T-helper 2 cell treated with Interferon-gamma antibody and Interleukin-4, amounts not matched to agents 5 μg/mL and 100 μg/mL, for 36 hours (primary cell): ENCODE results near the gene NUP153.

Experiments
- DNase-seq: peaks from one replicate; pipeline ENCODE4 v3.0.0; 2021; ENCODE audit warnings: low spot score
- H3K27ac Mint-ChIP-seq: one replicate; pipeline ENCODE4 v1.8.0; 2021; ENCODE audit warnings: mild to moderate bottlenecking, mixed read lengths
- H3K27me3 Mint-ChIP-seq: one replicate; pipeline ENCODE4 v1.8.0; 2021; ENCODE audit warnings: low read depth, mixed read lengths
- H3K36me3 Mint-ChIP-seq: one replicate; pipeline ENCODE4 v1.8.0; 2021; ENCODE audit warnings: low read depth, mixed read lengths
- H3K4me1 Mint-ChIP-seq: one replicate; pipeline ENCODE4 v1.8.0; 2021; ENCODE audit warnings: low read depth, mixed read lengths
- H3K4me3 Mint-ChIP-seq: one replicate; pipeline ENCODE4 v1.8.0; 2022; ENCODE audit warnings: mild to moderate bottlenecking, moderate library complexity, mixed read lengths
- H3K9me3 Mint-ChIP-seq: one replicate; pipeline ENCODE4 v1.8.0; 2021; ENCODE audit warnings: mixed read lengths

NUP153 gene

GRCh38 chr6:17663226-17663625 is 43.5 kb downstream of the NUP153 start:
- Mint-ChIP-seq H3K9me3 (no peaks in the 10 kb centered on the region), H3K27me3 (no peaks in the 10 kb centered on the region), H3K4me1 (peaks cover 33% of the 10 kb centered on the region), H3K4me3 (no peak overlapping the region), H3K36me3 (peaks cover 67% of the 10 kb centered on the region), H3K27ac (no peak overlapping the region)
- DNase-seq, result no peak

- Mint-ChIP-seq H3K4me3 (no peak overlapping the region), H3K9me3 (no peaks in the 10 kb centered on the region), H3K36me3 (peaks cover 67% of the 10 kb centered on the region), H3K4me1 (peaks cover 34% of the 10 kb centered on the region), H3K27me3 (no peaks in the 10 kb centered on the region), H3K27ac (no peak overlapping the region)
- DNase-seq, result no peak
Measured at GRCh38 chr6:17662585-17662984, 44.1 kb downstream of the NUP153 start.

GRCh38 chr6:17656644-17657043 is 50.1 kb downstream of the NUP153 start:
- Mint-ChIP-seq H3K4me3 (no peak overlapping the region), H3K27me3 (no peaks in the 10 kb centered on the region), H3K36me3 (peaks cover 70% of the 10 kb centered on the region), H3K4me1 (peaks cover 19% of the 10 kb centered on the region), H3K9me3 (no peaks in the 10 kb centered on the region), H3K27ac (no peak overlapping the region)
- DNase-seq, result no peak

- no peak for DNase-seq
- Mint-ChIP-seq H3K27me3 (no peaks in the 10 kb centered on the region), H3K4me3 (no peak overlapping the region), H3K4me1 (peaks cover 19% of the 10 kb centered on the region), H3K9me3 (no peaks in the 10 kb centered on the region), H3K36me3 (peaks cover 66% of the 10 kb centered on the region), H3K27ac (no peak overlapping the region)
Measured at GRCh38 chr6:17656092-17656491, 50.6 kb downstream of the NUP153 start.

- H3K36me3 Mint-ChIP-seq, result peaks cover 64% of the 10 kb centered on the region
- peak overlapping the region; percentile 55 for H3K27ac Mint-ChIP-seq
- H3K4me1 Mint-ChIP-seq, result peaks cover 24% of the 10 kb centered on the region
- H3K9me3 Mint-ChIP-seq, result no peaks in the 10 kb centered on the region
- peak; percentile 10 for DNase-seq
- no peaks in the 10 kb centered on the region for H3K27me3 Mint-ChIP-seq
- H3K4me3 Mint-ChIP-seq, result no peak overlapping the region
Measured at GRCh38 chr6:17653198-17653882, 53.4 kb downstream of the NUP153 start.

GRCh38 chr6:17650656-17651309 is 55.9 kb downstream of the NUP153 start:
- peaks cover 60% of the 10 kb centered on the region for H3K36me3 Mint-ChIP-seq

GRCh38 chr6:17648745-17649144 is 58.0 kb downstream of the NUP153 start:
- H3K4me1 Mint-ChIP-seq, result peaks cover 19% of the 10 kb centered on the region
- H3K36me3 Mint-ChIP-seq, result peaks cover 57% of the 10 kb centered on the region
- H3K9me3 Mint-ChIP-seq, result no peaks in the 10 kb centered on the region
- H3K27me3 Mint-ChIP-seq, result no peaks in the 10 kb centered on the region
- no peak overlapping the region for H3K4me3 Mint-ChIP-seq
- H3K27ac Mint-ChIP-seq, result no peak overlapping the region
- no peak for DNase-seq

More at GRCh38 chr6:17650656-17651309, 55.9 kb downstream of the NUP153 start:
- H3K4me3 Mint-ChIP-seq, result no peak overlapping the region
- peaks cover 20% of the 10 kb centered on the region for H3K4me1 Mint-ChIP-seq
- no peaks in the 10 kb centered on the region for H3K9me3 Mint-ChIP-seq
- H3K27ac Mint-ChIP-seq, result peak overlapping the region; percentile 27
- DNase-seq, result no peak
- no peaks in the 10 kb centered on the region for H3K27me3 Mint-ChIP-seq

- Mint-ChIP-seq H3K27me3 (no peaks in the 10 kb centered on the region), H3K4me1 (peaks cover 14% of the 10 kb centered on the region), H3K36me3 (peaks cover 82% of the 10 kb centered on the region), H3K4me3 (no peak overlapping the region), H3K27ac (no peak overlapping the region), H3K9me3 (no peaks in the 10 kb centered on the region)
- DNase-seq, result no peak
Measured at GRCh38 chr6:17640477-17640917, 66.2 kb downstream of the NUP153 start.

- Mint-ChIP-seq H3K9me3 (no peaks in the 10 kb centered on the region), H3K4me3 (no peak overlapping the region), H3K27me3 (no peaks in the 10 kb centered on the region), H3K27ac (no peak overlapping the region), H3K36me3 (peaks cover 80% of the 10 kb centered on the region), H3K4me1 (peaks cover 26% of the 10 kb centered on the region)
- DNase-seq, result no peak
Measured at GRCh38 chr6:17638212-17638715, 68.5 kb downstream of the NUP153 start.

GRCh38 chr6:17635568-17635967 is 71.2 kb downstream of the NUP153 start:
- Mint-ChIP-seq H3K4me3 (no peak overlapping the region), H3K36me3 (peaks cover 77% of the 10 kb centered on the region), H3K4me1 (peaks cover 32% of the 10 kb centered on the region), H3K9me3 (no peaks in the 10 kb centered on the region), H3K27me3 (no peaks in the 10 kb centered on the region), H3K27ac (peak overlapping the region; percentile 58)
- no peak for DNase-seq

GRCh38 chr6:17633465-17634188 is 73.1 kb downstream of the NUP153 start:
- no peaks in the 10 kb centered on the region for H3K9me3 Mint-ChIP-seq
- H3K27me3 Mint-ChIP-seq, result no peaks in the 10 kb centered on the region
- peaks cover 42% of the 10 kb centered on the region for H3K4me1 Mint-ChIP-seq
- peak; percentile 16 for DNase-seq
- peak overlapping the region; percentile 60 for H3K27ac Mint-ChIP-seq
- H3K36me3 Mint-ChIP-seq, result peaks cover 77% of the 10 kb centered on the region
- peak overlapping the region; percentile 45 for H3K4me3 Mint-ChIP-seq

GRCh38 chr6:17632934-17633333 is 73.8 kb downstream of the NUP153 start:
- peaks cover 74% of the 10 kb centered on the region for H3K36me3 Mint-ChIP-seq
- H3K9me3 Mint-ChIP-seq, result no peaks in the 10 kb centered on the region
- peaks cover 42% of the 10 kb centered on the region for H3K4me1 Mint-ChIP-seq
- peak overlapping the region; percentile 60 for H3K27ac Mint-ChIP-seq
- peak overlapping the region; percentile 6 for H3K4me3 Mint-ChIP-seq
- no peak for DNase-seq
- no peaks in the 10 kb centered on the region for H3K27me3 Mint-ChIP-seq

- Mint-ChIP-seq H3K4me1 (peaks cover 33% of the 10 kb centered on the region), H3K27me3 (no peaks in the 10 kb centered on the region), H3K36me3 (peaks cover 66% of the 10 kb centered on the region), H3K27ac (peak overlapping the region; percentile 58), H3K9me3 (no peaks in the 10 kb centered on the region), H3K4me3 (no peak overlapping the region)
- no peak for DNase-seq
Measured at GRCh38 chr6:17630511-17631073, 76.1 kb downstream of the NUP153 start.
